BE2C (cell line): ENCODE measurements around the gene BAZ2B.

ENCODE experiments used
- DNase-seq: peaks from one replicate; pipeline ENCODE4 v3.0.0-alpha.2; 2020
- H3K27me3 ChIP-seq: fragments of 250-450 bp; sonication (Bioruptor Pico); 2 replicates; pipeline ENCODE4 v1.5.1; 2020; ENCODE audit warnings: mild to moderate bottlenecking
- H3K36me3 ChIP-seq: fragments of 250-450 bp; sonication (Bioruptor Pico); 2 replicates; pipeline ENCODE4 v1.5.1; 2020; ENCODE audit warnings: mild to moderate bottlenecking
- H3K4me1 ChIP-seq: fragments of 250-450 bp; sonication (Bioruptor Pico); 2 replicates; pipeline ENCODE4 v1.5.1; 2020
- H3K4me3 ChIP-seq: 2 replicates; pipeline ENCODE4 v1.5.1; 2011; ENCODE audit warnings: low read depth, low read length
- H3K9me3 ChIP-seq: fragments of 250-450 bp; sonication (Bioruptor Pico); 2 replicates; pipeline ENCODE4 v1.5.1; 2020
- CTCF ChIP-seq: IDR thresholded peaks from 2 replicates; pipeline ENCODE4 v1.5.1; 2012; ENCODE audit warnings: mild to moderate bottlenecking, low read depth, low read length

The BAZ2B gene

DNA sequence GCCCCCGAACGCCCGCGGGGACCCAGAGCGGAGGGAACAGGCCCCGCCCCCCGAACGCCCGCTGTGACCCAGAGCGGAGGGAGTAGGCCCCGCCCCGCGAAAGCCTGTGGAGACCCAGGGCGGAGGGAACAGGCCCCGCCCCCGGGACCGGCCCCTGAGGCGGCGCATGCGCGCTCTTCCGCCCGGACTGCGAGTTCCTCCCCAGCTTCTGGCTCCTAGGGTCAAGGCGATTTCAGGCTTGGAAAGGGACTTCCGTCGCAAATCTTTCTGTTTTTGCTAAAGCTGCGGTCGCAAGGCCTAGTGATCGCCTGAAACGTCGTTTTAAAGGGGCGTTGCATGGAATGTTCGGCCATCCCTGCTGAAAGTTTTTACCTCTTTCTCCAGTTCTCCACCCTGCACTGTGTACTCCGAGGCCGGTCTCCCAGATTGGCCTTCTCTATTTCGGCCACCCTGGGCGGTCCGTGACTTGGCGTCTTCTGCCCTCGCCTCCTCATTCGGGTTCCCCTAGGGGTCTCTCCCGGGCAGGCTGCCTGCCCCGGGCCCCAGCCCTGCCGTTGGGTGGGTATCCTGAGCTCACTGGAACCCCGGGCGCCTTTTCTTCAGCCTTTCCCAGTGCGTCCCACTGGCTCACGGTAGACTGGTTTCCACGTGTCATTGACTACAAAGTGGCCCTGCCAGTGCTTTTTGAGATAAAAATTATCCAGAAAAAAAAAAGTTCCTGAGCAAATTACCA is 329.5 kb downstream of the BAZ2B start:
- Histone ChIP-seq H3K27me3 (no peaks in the 10 kb centered on the region), H3K4me1 (0 out of 2 replicates have a peak, but pooled peaks cover under 1% of the 10 kb centered on the region), H3K9me3 (no peaks in the 10 kb centered on the region), H3K4me3 (peak overlapping the region; percentile 69), H3K36me3 (no peaks in the 10 kb centered on the region)
- no peak for TF ChIP-seq CTCF
- peak; percentile 96 for DNase-seq

GRCh38 chr2:159285929-159286708 is 330.2 kb downstream of the BAZ2B start, which contains the start of gene WDSUB1:
Gene WDSUB1, minus strand, starts transcription at chr2:159286703. Its CDS starts 3,634 bp downstream, at chr2:159283069.
- H3K27me3 ChIP-seq: no peaks in the 10 kb centered on the region
- H3K4me1 ChIP-seq: no peaks in the 10 kb centered on the region
- no peaks in the 10 kb centered on the region for H3K9me3 ChIP-seq
- DNase-seq: peak; percentile 24
- no peak for TF ChIP-seq CTCF
- H3K4me3 ChIP-seq: peak within 1 kb of the TSS; percentile 69
- H3K36me3 ChIP-seq: no peaks in the 10 kb centered on the region

GRCh38 chr2:159285433-159285832 is 330.9 kb downstream of the BAZ2B start:
- no peak overlapping the region for H3K4me3 ChIP-seq
- H3K36me3 ChIP-seq: no peaks in the 10 kb centered on the region
- no peak for DNase-seq
- no peak for TF ChIP-seq CTCF
- H3K9me3 ChIP-seq: no peaks in the 10 kb centered on the region
- no peaks in the 10 kb centered on the region for H3K27me3 ChIP-seq
- no peaks in the 10 kb centered on the region for H3K4me1 ChIP-seq

DNA sequence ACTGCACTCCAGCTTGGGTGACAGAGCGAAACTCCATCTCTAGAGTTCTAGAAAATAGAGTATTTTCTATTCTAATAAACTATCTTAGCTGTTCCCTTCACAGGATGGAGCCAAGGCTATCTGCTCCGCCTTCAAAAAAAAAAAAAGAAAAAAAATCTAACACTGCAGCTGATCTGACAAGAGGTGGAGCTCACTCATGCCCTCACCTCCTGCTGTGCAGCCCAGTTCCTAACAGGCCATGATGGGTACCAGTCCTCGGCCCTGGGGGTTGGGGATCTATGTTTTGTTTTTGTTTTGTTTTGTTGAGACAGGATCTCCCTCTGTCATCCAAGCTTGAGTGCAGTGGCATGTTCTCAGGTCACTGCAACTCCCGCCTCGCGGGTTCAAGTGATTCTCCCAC is 332.8 kb downstream of the BAZ2B start:
- Histone ChIP-seq H3K4me3 (no peak overlapping the region), H3K9me3 (no peaks in the 10 kb centered on the region), H3K36me3 (no peaks in the 10 kb centered on the region), H3K27me3 (no peaks in the 10 kb centered on the region), H3K4me1 (no peaks in the 10 kb centered on the region)
- no peak for TF ChIP-seq CTCF
- no peak for DNase-seq

GRCh38 chr2:159281002-159281401 is 335.3 kb downstream of the BAZ2B start:
- Histone ChIP-seq H3K36me3 (no peaks in the 10 kb centered on the region), H3K4me1 (no peaks in the 10 kb centered on the region), H3K4me3 (no peak overlapping the region), H3K9me3 (no peaks in the 10 kb centered on the region), H3K27me3 (no peaks in the 10 kb centered on the region)
- TF ChIP-seq CTCF: no peak
- no peak for DNase-seq

DNA sequence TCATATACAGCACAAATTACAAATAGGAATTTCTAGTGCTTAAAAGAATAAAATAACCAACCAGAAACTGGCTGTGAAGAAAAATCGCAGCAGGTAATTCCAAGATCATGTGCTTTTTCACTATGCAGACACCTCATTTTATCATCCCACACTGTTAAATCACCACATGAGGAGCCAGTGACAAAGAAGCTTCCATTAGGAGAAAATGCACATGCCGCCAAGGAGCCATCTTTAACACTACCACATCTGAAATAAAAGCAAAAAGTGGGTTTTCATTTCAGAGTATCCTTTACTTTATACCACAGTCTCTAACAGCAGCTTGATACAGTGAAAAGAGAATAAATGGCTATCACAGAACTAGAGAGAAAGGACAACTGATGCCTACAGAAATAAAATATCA is 336.6 kb downstream of the BAZ2B start:
- TF ChIP-seq CTCF: no peak
- Histone ChIP-seq H3K9me3 (no peaks in the 10 kb centered on the region), H3K27me3 (no peaks in the 10 kb centered on the region), H3K4me3 (no peak overlapping the region), H3K4me1 (no peaks in the 10 kb centered on the region), H3K36me3 (no peaks in the 10 kb centered on the region)
- no peak for DNase-seq
